WTC11 (cell line): ENCODE results near the gene ROBO2. TPM values are rescaled to one million over a fixed set of nuclear protein-coding genes. Genes with fewer than 3 reads are reported as not detected.

Experiments
- ATAC-seq: fragments of 200-7000 bp; cut with Tn5 transposase; 2 replicates; pipeline ENCODE4 v1.10.0; 2021; ENCODE audit warnings: mild to moderate bottlenecking, moderate library complexity
- CTCF ChIA-PET: fragments of 300-600 bp; sonication (Branson Sonifier 250); formaldehyde crosslinking; loops from one replicate; lab custom pipeline; 2021; ENCODE audit warnings: antibody characterized with exemption; lab: Charles Lee
- POLR2A ChIA-PET: fragments of 350-600 bp; sonication (Branson Sonifier 250); formaldehyde crosslinking; loops from one replicate; lab custom pipeline; 2021; ENCODE audit warnings: antibody characterized with exemption; lab: Charles Lee
- DNase-seq: peaks from one replicate; pipeline ENCODE4 v3.0.0; 2021; ENCODE audit warnings: low spot score
- H3K27ac Mint-ChIP-seq: 2 replicates; pipeline ENCODE4 v1.8.0; 2021; ENCODE audit warnings: mixed read lengths
- H3K27me3 Mint-ChIP-seq: 2 replicates; pipeline ENCODE4 v1.8.0; 2021; ENCODE audit warnings: low read depth, mild to moderate bottlenecking, moderate library complexity, mixed read lengths
- H3K36me3 Mint-ChIP-seq: 2 replicates; pipeline ENCODE4 v1.8.0; 2021; ENCODE audit warnings: mixed read lengths
- H3K4me1 Mint-ChIP-seq: 2 replicates; pipeline ENCODE4 v1.8.0; 2022; ENCODE audit warnings: mixed read lengths
- H3K4me3 Mint-ChIP-seq: 2 replicates; pipeline ENCODE4 v1.8.0; 2021; ENCODE audit warnings: mild to moderate bottlenecking, moderate library complexity, mixed read lengths
- H3K9me3 Mint-ChIP-seq: 2 replicates; pipeline ENCODE4 v1.8.0; 2021; ENCODE audit warnings: mixed read lengths
- AFF4 ChIP-seq: sonication (generic); formaldehyde crosslinking; IDR thresholded peaks from 2 replicates; pipeline ENCODE4 v1.8.1; 2023; ENCODE audit warnings: mild to moderate bottlenecking, missing genetic modification reagents, borderline replicate concordance
- E2F1 ChIP-seq: sonication (generic); formaldehyde crosslinking; IDR thresholded peaks from 2 replicates; pipeline ENCODE4 v1.8.0; 2022; ENCODE audit warnings: mild to moderate bottlenecking, missing genetic modification reagents
- ESRRA ChIP-seq: sonication (generic); formaldehyde crosslinking; IDR thresholded peaks from 2 replicates; pipeline ENCODE4 v1.8.1; 2022; ENCODE audit warnings: mild to moderate bottlenecking, missing genetic modification reagents, borderline replicate concordance
- HMGA2 ChIP-seq: fragments of 250-450 bp; sonication (Bioruptor Pico); IDR thresholded peaks from 2 replicates; pipeline ENCODE4 v1.4.0; 2021; ENCODE audit warnings: mild to moderate bottlenecking, moderate library complexity
- KAT7 ChIP-seq: sonication (generic); formaldehyde crosslinking; IDR thresholded peaks from 2 replicates; pipeline ENCODE4 v1.8.1; 2023; ENCODE audit warnings: missing genetic modification reagents, mild to moderate bottlenecking, borderline replicate concordance
- MAX ChIP-seq: sonication (generic); formaldehyde crosslinking; IDR thresholded peaks from 2 replicates; pipeline ENCODE4 v1.8.0; 2022; ENCODE audit warnings: mild to moderate bottlenecking, missing genetic modification reagents
- NR3C1 ChIP-seq: sonication (generic); formaldehyde crosslinking; conservative IDR thresholded peaks from 2 replicates; pipeline ENCODE4 v1.8.1; 2023; ENCODE audit warnings: low read depth, mild to moderate bottlenecking, missing genetic modification reagents
- RELA ChIP-seq: sonication (generic); formaldehyde crosslinking; IDR thresholded peaks from 2 replicates; pipeline ENCODE4 v1.8.1; 2022; ENCODE audit warnings: missing genetic modification reagents, mild to moderate bottlenecking, borderline replicate concordance
- USF2 ChIP-seq: sonication (generic); formaldehyde crosslinking; IDR thresholded peaks from 2 replicates; pipeline ENCODE4 v1.8.1; 2023; ENCODE audit warnings: mild to moderate bottlenecking, missing genetic modification reagents, moderate library complexity
- ZNF121 ChIP-seq: sonication (generic); formaldehyde crosslinking; IDR thresholded peaks from 2 replicates; pipeline ENCODE4 v1.8.0; 2023; ENCODE audit warnings: missing genetic modification reagents
- ZNF138 ChIP-seq: sonication (generic); formaldehyde crosslinking; conservative IDR thresholded peaks from 2 replicates; pipeline ENCODE4 v1.8.1; 2022; ENCODE audit warnings: mild to moderate bottlenecking, moderate library complexity, missing genetic modification reagents
- ZNF317 ChIP-seq: sonication (generic); formaldehyde crosslinking; IDR thresholded peaks from 2 replicates; pipeline ENCODE4 v1.8.1; 2023; ENCODE audit warnings: low read depth, mild to moderate bottlenecking, moderate library complexity, missing genetic modification reagents, borderline replicate concordance
- ZNF396 ChIP-seq: fragments of 250-450 bp; sonication (Bioruptor Pico); IDR thresholded peaks from 2 replicates; pipeline ENCODE4 v1.8.0; 2021; ENCODE audit warnings: mild to moderate bottlenecking, moderate library complexity, borderline replicate concordance
- ZNF423 ChIP-seq: fragments of 250-450 bp; sonication (Bioruptor Pico); IDR thresholded peaks from 2 replicates; pipeline ENCODE4 v2.1.2; 2022; ENCODE audit warnings: mild to moderate bottlenecking, moderate library complexity
- total RNA-seq: library from RNA; stranded (reverse); gene quantifications from 3 replicates; pipeline ENCODE4 v1.2.3, GENCODE V29; 2021
- TF ChIP-seq, protein P1 (sequence below): sonication (generic); formaldehyde crosslinking; IDR thresholded peaks from 2 replicates; pipeline ENCODE4 v1.8.0; 2023; ENCODE audit warnings: mild to moderate bottlenecking, missing genetic modification reagents
- TF ChIP-seq, protein P2 (sequence below): sonication (generic); formaldehyde crosslinking; IDR thresholded peaks from 2 replicates; pipeline ENCODE4 v1.8.0; 2023; ENCODE audit warnings: missing genetic modification reagents, mild to moderate bottlenecking, borderline replicate concordance

ROBO2 gene
- total RNA-seq, 1 experiment from 2014 or later, result 11.7 TPM

- Mint-ChIP-seq H3K4me1 (peaks cover under 1% of the 10 kb centered on the region; the same call in 1 of the 2 replicates), H3K27ac (no peak overlapping the region), H3K9me3 (0 out of 2 replicates have a peak, but pooled peaks cover 3% of the 10 kb centered on the region), H3K27me3 (no peaks in the 10 kb centered on the region), H3K4me3 (no peak overlapping the region), H3K36me3 (no peaks in the 10 kb centered on the region)
- ChIA-PET CTCF (no interaction called here), POLR2A (no interaction called here)
- DNase-seq, result no peak
- ATAC-seq, result no peak
- TF ChIP-seq KAT7 (CRISPR knock-in tag), result no peak
- no peak for TF ChIP-seq MAX (CRISPR knock-in tag)
- TF ChIP-seq ZNF138, result no peak
- no peak for TF ChIP-seq ZNF423 (CRISPR knock-in tag)
- TF ChIP-seq NR3C1 (CRISPR knock-in tag), result no peak
- TF ChIP-seq, protein P1, sequence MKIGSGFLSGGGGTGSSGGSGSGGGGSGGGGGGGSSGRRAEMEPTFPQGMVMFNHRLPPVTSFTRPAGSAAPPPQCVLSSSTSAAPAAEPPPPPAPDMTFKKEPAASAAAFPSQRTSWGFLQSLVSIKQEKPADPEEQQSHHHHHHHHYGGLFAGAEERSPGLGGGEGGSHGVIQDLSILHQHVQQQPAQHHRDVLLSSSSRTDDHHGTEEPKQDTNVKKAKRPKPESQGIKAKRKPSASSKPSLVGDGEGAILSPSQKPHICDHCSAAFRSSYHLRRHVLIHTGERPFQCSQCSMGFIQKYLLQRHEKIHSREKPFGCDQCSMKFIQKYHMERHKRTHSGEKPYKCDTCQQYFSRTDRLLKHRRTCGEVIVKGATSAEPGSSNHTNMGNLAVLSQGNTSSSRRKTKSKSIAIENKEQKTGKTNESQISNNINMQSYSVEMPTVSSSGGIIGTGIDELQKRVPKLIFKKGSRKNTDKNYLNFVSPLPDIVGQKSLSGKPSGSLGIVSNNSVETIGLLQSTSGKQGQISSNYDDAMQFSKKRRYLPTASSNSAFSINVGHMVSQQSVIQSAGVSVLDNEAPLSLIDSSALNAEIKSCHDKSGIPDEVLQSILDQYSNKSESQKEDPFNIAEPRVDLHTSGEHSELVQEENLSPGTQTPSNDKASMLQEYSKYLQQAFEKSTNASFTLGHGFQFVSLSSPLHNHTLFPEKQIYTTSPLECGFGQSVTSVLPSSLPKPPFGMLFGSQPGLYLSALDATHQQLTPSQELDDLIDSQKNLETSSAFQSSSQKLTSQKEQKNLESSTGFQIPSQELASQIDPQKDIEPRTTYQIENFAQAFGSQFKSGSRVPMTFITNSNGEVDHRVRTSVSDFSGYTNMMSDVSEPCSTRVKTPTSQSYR (CRISPR knock-in tag), result no peak
- no peak for TF ChIP-seq E2F1
- TF ChIP-seq ESRRA (CRISPR knock-in tag), result no peak
- no peak for TF ChIP-seq HMGA2 (CRISPR knock-in tag)
- TF ChIP-seq, protein P2, sequence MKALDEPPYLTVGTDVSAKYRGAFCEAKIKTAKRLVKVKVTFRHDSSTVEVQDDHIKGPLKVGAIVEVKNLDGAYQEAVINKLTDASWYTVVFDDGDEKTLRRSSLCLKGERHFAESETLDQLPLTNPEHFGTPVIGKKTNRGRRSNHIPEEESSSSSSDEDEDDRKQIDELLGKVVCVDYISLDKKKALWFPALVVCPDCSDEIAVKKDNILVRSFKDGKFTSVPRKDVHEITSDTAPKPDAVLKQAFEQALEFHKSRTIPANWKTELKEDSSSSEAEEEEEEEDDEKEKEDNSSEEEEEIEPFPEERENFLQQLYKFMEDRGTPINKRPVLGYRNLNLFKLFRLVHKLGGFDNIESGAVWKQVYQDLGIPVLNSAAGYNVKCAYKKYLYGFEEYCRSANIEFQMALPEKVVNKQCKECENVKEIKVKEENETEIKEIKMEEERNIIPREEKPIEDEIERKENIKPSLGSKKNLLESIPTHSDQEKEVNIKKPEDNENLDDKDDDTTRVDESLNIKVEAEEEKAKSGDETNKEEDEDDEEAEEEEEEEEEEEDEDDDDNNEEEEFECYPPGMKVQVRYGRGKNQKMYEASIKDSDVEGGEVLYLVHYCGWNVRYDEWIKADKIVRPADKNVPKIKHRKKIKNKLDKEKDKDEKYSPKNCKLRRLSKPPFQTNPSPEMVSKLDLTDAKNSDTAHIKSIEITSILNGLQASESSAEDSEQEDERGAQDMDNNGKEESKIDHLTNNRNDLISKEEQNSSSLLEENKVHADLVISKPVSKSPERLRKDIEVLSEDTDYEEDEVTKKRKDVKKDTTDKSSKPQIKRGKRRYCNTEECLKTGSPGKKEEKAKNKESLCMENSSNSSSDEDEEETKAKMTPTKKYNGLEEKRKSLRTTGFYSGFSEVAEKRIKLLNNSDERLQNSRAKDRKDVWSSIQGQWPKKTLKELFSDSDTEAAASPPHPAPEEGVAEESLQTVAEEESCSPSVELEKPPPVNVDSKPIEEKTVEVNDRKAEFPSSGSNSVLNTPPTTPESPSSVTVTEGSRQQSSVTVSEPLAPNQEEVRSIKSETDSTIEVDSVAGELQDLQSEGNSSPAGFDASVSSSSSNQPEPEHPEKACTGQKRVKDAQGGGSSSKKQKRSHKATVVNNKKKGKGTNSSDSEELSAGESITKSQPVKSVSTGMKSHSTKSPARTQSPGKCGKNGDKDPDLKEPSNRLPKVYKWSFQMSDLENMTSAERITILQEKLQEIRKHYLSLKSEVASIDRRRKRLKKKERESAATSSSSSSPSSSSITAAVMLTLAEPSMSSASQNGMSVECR (CRISPR knock-in tag), result no peak
- TF ChIP-seq ZNF396 (CRISPR knock-in tag), result no peak
Observed at GRCh38 chr3:77553240-77553639, 513.3 kb downstream of the ROBO2 start.

- no peaks in the 10 kb centered on the region for H3K9me3 Mint-ChIP-seq
- H3K4me3 Mint-ChIP-seq, result no peak overlapping the region
- ATAC-seq, result no peak
- CTCF ChIA-PET, result no interaction called here
- H3K36me3 Mint-ChIP-seq, result no peaks in the 10 kb centered on the region
- POLR2A ChIA-PET, result no interaction called here
- H3K4me1 Mint-ChIP-seq, result peaks cover 22% of the 10 kb centered on the region
- DNase-seq, result no peak
- H3K27ac Mint-ChIP-seq, result no peak overlapping the region
- no peaks in the 10 kb centered on the region for H3K27me3 Mint-ChIP-seq
- no peak for TF ChIP-seq ZNF396 (CRISPR knock-in tag)
- TF ChIP-seq, protein P2 (CRISPR knock-in tag), result no peak
- TF ChIP-seq ZNF317, result no peak
- TF ChIP-seq RELA (CRISPR knock-in tag), result no peak
- TF ChIP-seq ZNF121 (CRISPR knock-in tag), result no peak
- TF ChIP-seq AFF4, result no peak
- TF ChIP-seq USF2 (CRISPR knock-in tag), result no peak
Observed at GRCh38 chr3:77562089-77562488, 522.2 kb downstream of the ROBO2 start.
